Activated T-cell treated with anti-CD3 and anti-CD28 coated beads for 1 hour (primary cell): ENCODE measurements around the gene WDFY4.

Experiments used
- DNase-seq: peaks from one replicate; pipeline ENCODE4 v3.0.0-alpha.2; 2020; ENCODE audit warnings: low read depth

The WDFY4 gene

DNA sequence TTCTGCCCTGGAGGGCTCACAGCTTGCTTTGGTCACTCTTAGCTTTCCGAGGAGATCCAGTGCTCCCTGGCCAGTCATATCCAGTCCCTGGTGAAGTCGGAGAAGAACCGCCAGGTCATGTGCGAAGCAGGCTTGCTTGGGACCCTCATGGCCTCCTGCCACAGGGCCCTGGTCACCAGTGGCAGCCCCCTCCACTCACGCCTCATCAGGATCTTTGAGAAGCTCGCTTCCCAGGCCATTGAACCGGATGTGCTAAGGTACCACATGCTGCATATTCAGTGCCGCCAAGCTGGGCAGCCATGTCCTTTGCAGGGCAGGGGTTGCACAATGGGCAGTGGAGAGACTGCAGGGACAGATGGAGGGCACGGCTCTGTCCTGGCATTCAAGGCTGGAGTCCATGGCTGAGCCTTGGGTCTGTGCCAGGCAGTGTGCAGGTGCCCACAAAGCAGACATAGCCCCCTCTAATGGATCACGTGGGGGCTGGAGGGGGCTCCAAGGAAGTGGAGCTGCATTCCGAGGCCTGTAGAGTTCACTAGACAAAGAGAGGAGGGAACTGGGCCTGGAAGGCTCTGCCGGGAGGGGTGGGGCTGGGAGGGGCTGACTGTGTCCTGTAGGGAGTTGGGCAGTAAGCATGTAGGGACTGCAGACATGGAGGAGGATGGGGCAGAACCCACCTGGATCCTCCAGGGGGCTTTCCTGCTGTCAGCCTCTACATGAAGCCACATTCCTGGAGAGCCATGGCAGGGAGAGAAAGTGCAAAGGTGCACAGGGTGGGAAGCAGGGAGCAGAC is 89.9 kb downstream of the WDFY4 start:
- no peak for DNase-seq

DNA sequence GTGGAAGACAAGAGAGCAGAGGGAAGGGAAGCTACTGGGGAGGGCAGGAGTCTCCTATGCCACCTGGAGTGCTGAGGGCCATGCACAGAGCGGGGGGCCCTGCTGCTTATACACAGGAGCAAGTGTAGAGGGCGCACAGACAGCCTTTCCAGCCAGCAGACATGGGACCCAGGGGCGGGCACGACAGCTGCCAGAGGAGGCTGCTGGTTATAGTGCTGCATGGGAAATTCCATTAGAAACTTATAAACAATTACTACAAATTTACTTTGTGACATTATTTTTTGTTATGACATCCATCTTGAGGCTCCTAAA is 90.5 kb downstream of the WDFY4 start:
- DNase-seq: no peak

DNA sequence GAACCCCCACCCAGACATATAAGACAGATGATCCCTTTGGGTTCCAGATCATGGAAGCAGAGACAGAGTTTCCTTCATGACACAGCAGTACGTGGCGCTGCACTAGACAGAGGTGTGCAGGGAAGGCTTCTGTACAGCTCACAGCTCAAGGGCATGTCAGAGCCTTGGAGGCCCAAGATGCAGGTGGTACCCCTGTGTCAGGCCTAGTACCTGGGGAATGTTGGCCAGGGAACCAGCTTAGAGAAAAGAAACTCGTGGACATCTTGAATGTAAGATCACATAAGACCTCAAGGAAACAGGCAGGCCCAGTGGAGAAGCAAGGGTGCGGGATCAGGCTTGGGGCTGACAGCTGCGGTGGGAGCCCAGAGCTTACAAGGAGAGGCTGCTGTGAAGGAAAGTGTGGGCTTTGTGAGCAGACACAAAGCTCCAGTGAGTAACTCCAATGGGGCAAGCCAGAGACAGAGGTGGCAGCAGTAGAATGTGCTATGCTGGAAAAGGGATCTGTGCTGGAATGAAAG is 91.4 kb downstream of the WDFY4 start:
- no peak for DNase-seq

GRCh38 chr10:48776528-48776927 is 91.9 kb downstream of the WDFY4 start:
- no peak for DNase-seq

GRCh38 chr10:48777110-48777509 is 92.4 kb downstream of the WDFY4 start:
- no peak for DNase-seq

GRCh38 chr10:48778193-48778857 is 93.7 kb downstream of the WDFY4 start:
- DNase-seq: no peak

GRCh38 chr10:48779077-48779476 is 94.4 kb downstream of the WDFY4 start:
- no peak for DNase-seq

DNA sequence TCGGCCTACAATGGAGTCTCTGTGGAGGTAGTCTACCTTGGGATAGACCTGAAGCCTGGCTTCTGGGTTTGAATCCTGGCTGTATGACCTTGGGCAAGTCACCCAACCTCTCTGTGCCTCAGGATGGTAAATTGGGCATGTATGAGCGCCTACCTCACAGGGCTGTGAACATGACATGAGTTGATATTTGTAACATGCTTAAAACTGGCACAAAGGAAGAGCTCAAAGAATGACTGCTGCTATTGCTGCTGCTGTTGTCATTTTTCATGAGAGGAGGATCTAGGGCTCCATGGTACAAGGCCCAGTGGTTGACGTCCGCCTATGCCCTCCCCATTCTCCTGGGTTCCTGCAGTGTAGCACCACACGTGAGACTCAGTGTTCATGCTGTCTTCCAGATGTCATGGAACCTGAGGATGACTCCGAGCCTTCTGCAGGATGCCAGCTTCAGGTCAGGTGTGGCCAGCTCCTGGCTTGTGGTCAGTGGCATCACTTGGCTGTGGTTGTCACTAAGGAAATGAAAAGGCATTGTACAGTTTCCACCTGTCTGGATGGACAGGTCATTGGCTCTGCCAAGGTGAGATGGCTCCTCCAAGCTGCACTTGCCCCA is 95.0 kb downstream of the WDFY4 start:
- no peak for DNase-seq

GRCh38 chr10:48780341-48780740 is 95.7 kb downstream of the WDFY4 start:
- no peak for DNase-seq

DNA sequence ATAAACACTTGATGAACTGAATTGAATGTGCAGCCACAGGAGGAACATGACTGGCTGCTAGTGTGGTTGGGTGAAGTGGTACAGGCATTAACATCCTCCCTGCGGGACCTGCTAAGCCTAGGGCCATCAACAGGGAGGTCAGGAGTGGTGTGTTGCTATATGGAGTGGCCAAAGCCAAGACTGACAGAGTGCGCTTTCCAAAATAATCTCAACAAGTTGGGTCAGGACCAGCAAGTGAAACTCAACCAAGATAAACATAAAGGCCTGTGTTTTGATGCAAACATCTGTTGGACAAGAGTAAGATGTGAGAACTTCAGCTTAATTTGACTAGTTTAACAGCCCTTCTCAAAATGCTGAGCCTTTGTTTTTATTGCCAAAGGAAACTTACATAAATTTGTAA is 97.7 kb downstream of the WDFY4 start:
- DNase-seq: no peak

GRCh38 chr10:48784031-48784430 is 99.4 kb downstream of the WDFY4 start:
- no peak for DNase-seq

- no peak for DNase-seq
Measured at GRCh38 chr10:48785796-48786195, 101.1 kb downstream of the WDFY4 start.

GRCh38 chr10:48786606-48787282 is 102.1 kb downstream of the WDFY4 start:
- DNase-seq: no peak

- no peak for DNase-seq
Measured at GRCh38 chr10:48788554-48788953, 103.9 kb downstream of the WDFY4 start.

DNA sequence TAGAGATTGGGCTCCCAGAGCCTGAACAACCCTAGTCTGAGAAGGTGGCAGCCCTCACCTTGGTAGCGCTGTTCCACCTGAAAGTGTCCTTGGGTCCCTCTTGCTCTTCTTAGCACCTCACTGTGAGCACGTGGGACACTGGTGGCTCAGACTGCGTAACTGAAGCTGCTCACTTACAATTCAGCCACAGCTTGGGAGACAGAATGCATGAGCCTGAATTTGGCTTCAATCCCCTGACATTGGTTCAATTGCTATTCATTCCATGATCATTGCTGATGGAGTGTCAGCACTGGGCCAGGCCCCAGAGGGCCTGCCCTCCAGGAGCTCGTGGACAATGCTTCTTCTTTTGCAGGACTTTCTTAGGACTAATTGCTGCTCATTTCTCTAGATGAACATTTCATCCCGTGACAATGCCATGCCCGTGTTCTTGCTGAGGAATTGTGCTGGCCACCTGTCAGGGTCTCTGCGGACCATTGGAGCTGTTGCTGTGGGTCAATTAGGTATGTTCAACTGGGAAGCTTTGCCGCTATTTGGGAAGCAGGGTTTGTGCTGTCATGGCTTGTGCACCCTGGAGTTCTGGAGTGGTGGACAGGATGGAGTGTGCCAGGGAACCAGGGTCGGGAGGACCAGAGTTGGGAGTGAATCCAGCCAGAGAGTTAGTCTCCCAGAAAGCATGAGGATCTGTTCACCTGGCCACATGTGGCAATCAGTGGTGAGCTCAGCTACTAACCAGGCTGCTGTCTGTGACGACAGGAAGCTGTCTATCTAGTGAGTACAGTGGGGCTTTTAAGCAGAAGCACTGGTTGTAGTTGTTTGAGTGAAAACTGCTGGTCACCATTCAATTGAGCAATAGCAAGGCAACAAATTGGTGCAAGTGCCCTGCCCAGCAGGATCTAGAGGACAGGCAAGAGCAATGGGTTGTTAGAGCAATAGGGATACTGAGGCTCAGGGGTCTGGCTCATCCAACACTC is 105.1 kb downstream of the WDFY4 start:
- DNase-seq: no peak

- no peak for DNase-seq
Measured at GRCh38 chr10:48790457-48791044, 105.9 kb downstream of the WDFY4 start.

- no peak for DNase-seq
Measured at GRCh38 chr10:48791267-48791928, 106.7 kb downstream of the WDFY4 start.

DNA sequence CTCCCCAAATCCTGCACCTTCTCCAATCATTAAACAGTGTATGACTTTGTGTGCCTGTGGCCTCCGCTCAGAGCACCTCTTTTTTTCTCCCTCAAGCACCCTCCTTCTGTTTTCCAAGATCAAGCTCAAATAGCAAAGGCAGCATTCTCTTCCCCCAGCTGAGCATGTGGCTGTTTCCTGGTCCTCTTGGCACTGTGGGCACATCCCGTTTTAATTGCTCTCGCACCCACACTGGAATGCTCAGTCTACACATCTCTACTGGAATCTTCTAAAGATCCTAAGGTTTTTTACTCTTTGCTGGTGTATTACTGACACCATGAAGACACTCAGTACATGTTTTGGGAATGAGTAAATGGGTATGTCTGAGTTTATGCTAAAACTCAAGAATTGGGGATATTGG is 107.4 kb downstream of the WDFY4 start:
- no peak for DNase-seq

DNA sequence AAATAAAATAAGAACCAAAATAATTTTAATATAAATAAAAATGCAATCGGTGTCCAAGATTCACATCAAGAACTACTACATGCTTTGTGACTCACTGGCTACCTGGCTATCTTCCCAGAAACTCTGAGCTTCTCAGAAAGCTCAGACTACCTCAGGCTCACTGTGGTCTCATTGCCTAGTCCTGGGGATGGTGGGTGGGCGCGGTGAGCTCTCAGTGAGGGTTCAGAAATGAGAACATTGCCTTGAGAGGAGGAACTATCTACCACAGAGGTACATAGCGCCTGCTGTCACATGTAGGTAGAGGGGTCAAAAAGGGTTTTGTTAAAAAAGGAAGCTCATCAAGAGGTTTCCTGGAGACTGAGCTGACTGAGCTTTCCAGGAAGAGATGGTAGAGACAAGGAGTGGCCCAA is 108.0 kb downstream of the WDFY4 start:
- DNase-seq: no peak

DNA sequence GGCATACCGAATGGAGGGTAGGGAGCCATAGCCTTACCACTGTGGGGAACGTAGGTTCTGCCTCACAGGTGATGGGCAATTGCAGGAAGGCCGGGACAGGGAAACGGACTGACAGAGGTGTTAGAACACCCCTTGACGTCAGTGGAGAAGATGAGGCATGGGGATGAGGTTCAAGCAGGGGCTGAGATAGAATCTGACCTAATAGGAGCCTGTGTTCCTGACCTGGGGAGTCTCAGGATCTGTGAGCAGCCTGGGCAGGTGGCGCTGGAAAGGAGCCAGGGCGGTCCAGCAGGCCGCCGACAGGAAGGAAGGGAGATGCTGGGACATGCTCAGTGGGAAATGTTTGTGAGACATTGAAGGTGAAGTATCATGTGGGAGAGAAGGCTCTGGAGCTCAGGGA is 109.4 kb downstream of the WDFY4 start:
- no peak for DNase-seq
